ENCODE data around the gene ARHGEF7.
A peak's percentile ranks its signal among the peaks of the same experiment; 100 is the strongest.

ARHGEF7 gene

GRCh38 chr13:111114362-111115060, 599 bp upstream of the ARHGEF7 start:
- H3K4me3 ChIP-seq (ENCODE audit: low read depth, low read length), result peak overlapping the region; percentile 70

GRCh38 chr13:111115965-111116521, 933 bp downstream of the ARHGEF7 start:
- Histone ChIP-seq H3K4me3 (ENCODE audit: low read depth, low read length) (peak overlapping the region; percentile 63), H3K27me3 (ENCODE audit: control insufficient read depth, insufficient read depth, low read length) (peaks cover 54% of the 10 kb centered on the region), H3K9ac (ENCODE audit: low read depth, low read length) (no peak overlapping the region), H3K9me3 (ENCODE audit: control insufficient read depth, insufficient read depth, low read length) (no peaks in the 10 kb centered on the region), H3K36me3 (ENCODE audit: control insufficient read depth, insufficient read depth, low read length) (no peaks in the 10 kb centered on the region), H3K4me1 (ENCODE audit: control insufficient read depth, insufficient read depth, low read length) (no peaks in the 10 kb centered on the region)

More at GRCh38 chr13:111114362-111115060, 599 bp upstream of the ARHGEF7 start:
- H3K4me1 ChIP-seq (ENCODE audit: control insufficient read depth, insufficient read depth, low read length), result no peaks in the 10 kb centered on the region
- no peak overlapping the region for H3K9ac ChIP-seq (ENCODE audit: low read depth, low read length)
- H3K36me3 ChIP-seq (ENCODE audit: control insufficient read depth, insufficient read depth, low read length), result no peaks in the 10 kb centered on the region
- H3K9me3 ChIP-seq (ENCODE audit: control insufficient read depth, insufficient read depth, low read length), result no peaks in the 10 kb centered on the region
- peaks cover 59% of the 10 kb centered on the region for H3K27me3 ChIP-seq (ENCODE audit: control insufficient read depth, insufficient read depth, low read length)

DNA sequence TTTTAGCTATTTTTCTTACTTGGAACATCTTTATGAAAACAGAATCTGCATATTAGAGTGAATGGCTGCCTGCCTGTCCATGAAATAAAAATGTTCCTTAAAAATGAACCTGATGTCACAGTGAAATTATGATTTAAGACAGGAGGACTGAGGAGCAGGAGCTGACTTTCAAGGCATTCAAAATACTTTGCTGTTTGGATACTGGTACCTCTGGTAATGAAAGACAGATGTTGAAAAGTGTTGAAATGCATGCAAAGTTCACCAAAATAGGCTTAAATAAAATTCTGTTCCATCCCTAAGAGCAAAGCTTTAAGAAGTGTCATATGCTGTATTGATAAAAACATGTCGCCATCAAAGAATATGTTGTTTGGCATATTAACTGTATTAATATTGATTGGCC, 1.7 kb downstream of the ARHGEF7 start:
- H3K9ac ChIP-seq (ENCODE audit: low read depth, low read length), result no peak overlapping the region
- H3K4me1 ChIP-seq (ENCODE audit: control insufficient read depth, insufficient read depth, low read length), result no peaks in the 10 kb centered on the region
- H3K9me3 ChIP-seq (ENCODE audit: control insufficient read depth, insufficient read depth, low read length), result no peaks in the 10 kb centered on the region
- H3K27me3 ChIP-seq (ENCODE audit: control insufficient read depth, insufficient read depth, low read length), result peaks cover 48% of the 10 kb centered on the region
- no peak overlapping the region for H3K4me3 ChIP-seq (ENCODE audit: low read depth, low read length)
- no peaks in the 10 kb centered on the region for H3K36me3 ChIP-seq (ENCODE audit: control insufficient read depth, insufficient read depth, low read length)

DNA sequence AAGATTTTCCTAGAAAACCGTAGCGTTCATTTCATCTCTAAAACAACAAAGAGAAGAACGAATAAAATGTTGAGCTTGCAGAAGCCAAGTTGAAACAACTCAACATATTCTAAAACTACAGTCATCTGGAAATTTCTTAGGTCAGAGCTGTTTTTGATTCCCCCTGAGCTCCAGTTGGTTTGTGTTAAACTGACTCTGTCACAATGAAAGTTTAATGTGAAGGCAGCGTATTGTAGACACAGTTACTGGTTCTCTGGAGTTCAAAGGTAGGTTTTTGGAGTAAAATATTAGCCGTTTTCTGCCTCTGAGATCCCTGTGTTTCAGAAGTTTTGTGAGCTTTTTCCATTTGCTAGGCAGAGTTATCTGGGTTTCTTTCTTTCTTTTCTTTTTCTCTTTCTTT, 2.2 kb downstream of the ARHGEF7 start:
- H3K9me3 ChIP-seq (ENCODE audit: control insufficient read depth, insufficient read depth, low read length), result no peaks in the 10 kb centered on the region
- no peaks in the 10 kb centered on the region for H3K36me3 ChIP-seq (ENCODE audit: control insufficient read depth, insufficient read depth, low read length)
- no peaks in the 10 kb centered on the region for H3K4me1 ChIP-seq (ENCODE audit: control insufficient read depth, insufficient read depth, low read length)
- H3K9ac ChIP-seq (ENCODE audit: low read depth, low read length), result no peak overlapping the region
- no peak overlapping the region for H3K4me3 ChIP-seq (ENCODE audit: low read depth, low read length)
- peaks cover 43% of the 10 kb centered on the region for H3K27me3 ChIP-seq (ENCODE audit: control insufficient read depth, insufficient read depth, low read length)

DNA sequence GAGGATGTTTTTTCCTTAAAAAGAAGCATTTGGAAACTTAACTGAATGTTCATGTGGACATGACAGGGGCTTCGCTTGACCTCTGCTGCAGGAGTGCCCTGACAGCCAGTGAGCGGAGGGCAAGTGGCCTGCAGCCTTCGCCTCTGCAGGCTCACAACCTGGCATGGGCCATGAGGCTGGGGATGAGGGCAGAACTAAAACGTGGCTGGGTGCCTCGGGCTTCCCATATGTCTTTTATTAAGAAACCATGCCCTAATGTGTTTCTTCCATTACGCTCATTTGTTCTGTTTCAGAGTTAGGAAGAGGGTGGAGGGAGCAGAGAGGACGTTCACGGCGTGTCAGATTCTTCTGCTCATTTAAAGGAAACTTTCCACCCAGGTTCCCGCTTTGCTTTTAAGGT, 2.9 kb downstream of the ARHGEF7 start:
- peaks cover 36% of the 10 kb centered on the region for H3K27me3 ChIP-seq (ENCODE audit: control insufficient read depth, insufficient read depth, low read length)

GRCh38 chr13:111118898-111119607, 3.9 kb downstream of the ARHGEF7 start:
- no peak overlapping the region for H3K9ac ChIP-seq (ENCODE audit: low read depth, low read length)
- H3K4me1 ChIP-seq (ENCODE audit: control insufficient read depth, insufficient read depth, low read length), result no peaks in the 10 kb centered on the region
- no peak overlapping the region for H3K4me3 ChIP-seq (ENCODE audit: low read depth, low read length)
- H3K36me3 ChIP-seq (ENCODE audit: control insufficient read depth, insufficient read depth, low read length), result no peaks in the 10 kb centered on the region
- no peaks in the 10 kb centered on the region for H3K9me3 ChIP-seq (ENCODE audit: control insufficient read depth, insufficient read depth, low read length)
- peaks cover 26% of the 10 kb centered on the region for H3K27me3 ChIP-seq (ENCODE audit: control insufficient read depth, insufficient read depth, low read length)

More for the DNA sequence above, 2.9 kb downstream of the ARHGEF7 start:
- Histone ChIP-seq H3K4me1 (ENCODE audit: control insufficient read depth, insufficient read depth, low read length) (no peaks in the 10 kb centered on the region), H3K9ac (ENCODE audit: low read depth, low read length) (no peak overlapping the region), H3K36me3 (ENCODE audit: control insufficient read depth, insufficient read depth, low read length) (no peaks in the 10 kb centered on the region), H3K4me3 (ENCODE audit: low read depth, low read length) (no peak overlapping the region), H3K9me3 (ENCODE audit: control insufficient read depth, insufficient read depth, low read length) (no peaks in the 10 kb centered on the region)

DNA sequence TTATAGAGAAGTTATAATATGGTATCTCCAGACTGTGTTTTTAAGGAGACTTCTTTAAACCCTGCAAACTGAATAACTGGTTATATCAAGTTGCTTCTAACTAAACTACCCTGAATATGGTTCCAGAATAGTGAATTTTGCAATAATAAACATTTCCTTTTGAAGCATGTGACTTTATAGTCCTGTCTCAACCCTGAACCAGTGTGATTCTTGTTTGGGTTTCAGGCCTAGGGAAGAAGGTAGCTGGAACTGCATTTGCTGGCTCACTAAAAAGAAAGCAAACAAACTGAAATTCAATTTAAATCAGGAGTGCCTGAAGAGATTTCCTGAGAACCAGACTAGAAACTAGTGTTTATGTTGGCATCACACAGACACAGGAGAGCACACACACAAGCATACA, 4.9 kb downstream of the ARHGEF7 start:
- Histone ChIP-seq H3K36me3 (ENCODE audit: control insufficient read depth, insufficient read depth, low read length) (no peaks in the 10 kb centered on the region), H3K4me3 (ENCODE audit: low read depth, low read length) (no peak overlapping the region), H3K9ac (ENCODE audit: low read depth, low read length) (no peak overlapping the region), H3K9me3 (ENCODE audit: control insufficient read depth, insufficient read depth, low read length) (no peaks in the 10 kb centered on the region), H3K4me1 (ENCODE audit: control insufficient read depth, insufficient read depth, low read length) (no peaks in the 10 kb centered on the region), H3K27me3 (ENCODE audit: control insufficient read depth, insufficient read depth, low read length) (peaks cover 21% of the 10 kb centered on the region)

DNA sequence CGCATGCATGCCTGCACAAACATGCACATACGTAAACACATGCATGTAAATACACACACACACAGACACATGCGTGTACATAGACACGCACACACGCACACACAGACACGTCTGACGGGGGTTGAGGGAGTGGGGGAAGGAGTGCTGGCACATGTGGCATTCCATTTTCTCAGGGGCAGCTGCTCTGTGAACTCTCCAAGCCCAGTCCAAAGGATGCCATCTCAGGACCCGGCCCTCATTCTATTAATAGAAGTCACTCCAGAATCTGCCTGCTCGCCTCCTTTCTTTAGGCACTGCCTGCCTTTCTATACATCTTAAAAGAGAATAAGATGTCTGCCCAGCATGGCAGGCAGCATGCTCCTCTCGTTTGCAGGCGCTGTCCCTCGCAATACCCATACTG, 5.3 kb downstream of the ARHGEF7 start:
- Histone ChIP-seq H3K9ac (ENCODE audit: low read depth, low read length) (no peak overlapping the region), H3K4me1 (ENCODE audit: control insufficient read depth, insufficient read depth, low read length) (no peaks in the 10 kb centered on the region), H3K4me3 (ENCODE audit: low read depth, low read length) (no peak overlapping the region), H3K36me3 (ENCODE audit: control insufficient read depth, insufficient read depth, low read length) (no peaks in the 10 kb centered on the region), H3K9me3 (ENCODE audit: control insufficient read depth, insufficient read depth, low read length) (no peaks in the 10 kb centered on the region), H3K27me3 (ENCODE audit: control insufficient read depth, insufficient read depth, low read length) (peaks cover 21% of the 10 kb centered on the region)

DNA sequence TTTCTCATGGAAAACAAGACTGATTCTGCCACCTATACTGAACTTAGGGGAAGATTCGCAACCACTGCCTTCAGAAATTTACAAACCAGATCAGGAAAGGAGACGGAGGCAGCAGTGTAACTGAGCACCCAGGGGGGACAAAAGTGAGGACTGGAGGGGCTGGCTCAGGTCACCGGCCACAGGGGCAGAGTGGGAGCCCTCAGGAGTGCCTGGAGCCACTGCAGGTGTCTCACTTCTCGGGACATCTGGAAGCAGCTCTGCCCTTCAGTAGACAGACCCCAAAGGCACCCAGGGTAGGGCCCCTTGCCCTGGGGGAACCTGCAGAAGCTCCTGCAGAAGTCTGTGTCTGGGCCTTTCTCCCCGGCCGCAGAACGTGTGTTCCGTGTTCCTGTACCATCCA, 5.8 kb downstream of the ARHGEF7 start:
- H3K4me3 ChIP-seq (ENCODE audit: low read depth, low read length), result no peak overlapping the region
- H3K9me3 ChIP-seq (ENCODE audit: control insufficient read depth, insufficient read depth, low read length), result no peaks in the 10 kb centered on the region
- no peak overlapping the region for H3K9ac ChIP-seq (ENCODE audit: low read depth, low read length)
- no peaks in the 10 kb centered on the region for H3K36me3 ChIP-seq (ENCODE audit: control insufficient read depth, insufficient read depth, low read length)
- no peaks in the 10 kb centered on the region for H3K4me1 ChIP-seq (ENCODE audit: control insufficient read depth, insufficient read depth, low read length)
- H3K27me3 ChIP-seq (ENCODE audit: control insufficient read depth, insufficient read depth, low read length), result peaks cover 21% of the 10 kb centered on the region

- Histone ChIP-seq H3K4me3 (ENCODE audit: low read depth, low read length) (no peak overlapping the region), H3K9me3 (ENCODE audit: control insufficient read depth, insufficient read depth, low read length) (no peaks in the 10 kb centered on the region), H3K36me3 (ENCODE audit: control insufficient read depth, insufficient read depth, low read length) (no peaks in the 10 kb centered on the region), H3K27me3 (ENCODE audit: control insufficient read depth, insufficient read depth, low read length) (peaks cover 18% of the 10 kb centered on the region), H3K9ac (ENCODE audit: low read depth, low read length) (no peak overlapping the region), H3K4me1 (ENCODE audit: control insufficient read depth, insufficient read depth, low read length) (no peaks in the 10 kb centered on the region)
Measured at GRCh38 chr13:111121506-111121905, 6.4 kb downstream of the ARHGEF7 start.

DNA sequence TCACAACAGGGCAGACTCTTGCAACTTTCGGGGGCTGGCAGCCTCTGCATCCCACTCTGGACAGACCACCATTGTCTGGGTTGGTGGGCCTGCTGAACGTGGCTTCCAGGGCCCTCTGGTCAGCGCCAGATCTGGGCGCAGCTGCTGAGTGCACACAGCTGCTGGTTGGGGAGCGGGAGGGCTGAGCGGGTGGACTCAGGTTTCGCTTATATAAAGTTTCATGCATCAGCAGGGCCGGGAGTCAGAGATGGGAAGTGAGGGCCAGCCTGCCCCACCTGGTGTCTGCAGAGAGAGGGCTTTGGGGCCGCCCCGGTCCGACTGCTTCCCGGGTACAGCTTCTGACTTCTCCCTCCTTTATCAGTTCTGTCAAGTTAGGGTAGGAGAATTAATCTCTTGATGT, 6.9 kb downstream of the ARHGEF7 start:
- H3K27me3 ChIP-seq (ENCODE audit: control insufficient read depth, insufficient read depth, low read length), result peaks cover 12% of the 10 kb centered on the region
- H3K9ac ChIP-seq (ENCODE audit: low read depth, low read length), result no peak overlapping the region

GRCh38 chr13:111122631-111123030, 7.5 kb downstream of the ARHGEF7 start:
- no peaks in the 10 kb centered on the region for H3K4me1 ChIP-seq (ENCODE audit: control insufficient read depth, insufficient read depth, low read length)
- no peak overlapping the region for H3K9ac ChIP-seq (ENCODE audit: low read depth, low read length)
- H3K36me3 ChIP-seq (ENCODE audit: control insufficient read depth, insufficient read depth, low read length), result no peaks in the 10 kb centered on the region
- H3K9me3 ChIP-seq (ENCODE audit: control insufficient read depth, insufficient read depth, low read length), result no peaks in the 10 kb centered on the region
- peaks cover 7% of the 10 kb centered on the region for H3K27me3 ChIP-seq (ENCODE audit: control insufficient read depth, insufficient read depth, low read length)
- H3K4me3 ChIP-seq (ENCODE audit: low read depth, low read length), result no peak overlapping the region

More for the DNA sequence above, 6.9 kb downstream of the ARHGEF7 start:
- Histone ChIP-seq H3K9me3 (ENCODE audit: control insufficient read depth, insufficient read depth, low read length) (no peaks in the 10 kb centered on the region), H3K4me1 (ENCODE audit: control insufficient read depth, insufficient read depth, low read length) (no peaks in the 10 kb centered on the region), H3K4me3 (ENCODE audit: low read depth, low read length) (no peak overlapping the region), H3K36me3 (ENCODE audit: control insufficient read depth, insufficient read depth, low read length) (no peaks in the 10 kb centered on the region)
